K562 (cell line): ENCODE data around the gene FOS. TPM values are rescaled to one million over a fixed set of nuclear protein-coding genes. Genes with fewer than 3 reads are reported as not detected.
A peak's percentile ranks its signal among the peaks of the same experiment; 100 is the strongest.
"Not testable (repeated sequence)": the region's sequence is repeated elsewhere in the genome, so short reads cannot be mapped to it uniquely, and the experiment has no call there.

Source experiments
- ATAC-seq: fragments of 200-7000 bp; cut with Tn5 transposase; 3 replicates; pipeline ENCODE4 v1.9.1; 2020; ENCODE audit warnings: moderate library complexity
- BruUV-seq: library from RNA; stranded (reverse); fragments of 400-500 nt; replicated peaks from 2 replicates; lab custom pipeline; 2021; lab: Mats Ljungman, UMichigan
- CTCF ChIA-PET: fragments of 300-600 bp; formaldehyde crosslinking; extraction: SDS; loops from one replicate; lab custom pipeline; 2021; ENCODE audit warnings: low intra/inter-chr PET ratio; lab: Yijun Ruan, JAX
- POLR2A ChIA-PET: fragments of 300-600, 350-650 bp; sonication (Branson Sonifier 250); formaldehyde crosslinking; extraction: SDS; loops from one replicate; lab custom pipeline; 2021; ENCODE audit warnings: antibody characterized with exemption, inconsistent platforms; lab: Yijun Ruan, JAX
- DNase-seq, 4 experiments: peaks; one replicate each; pipeline versions ENCODE4 v3.0.0 to v3.0.0-alpha.2; 2011 to 2018; ENCODE audit warnings: low spot score in 3 of 4, mixed read lengths in 3 of 4; ENCODE audit errors: extremely low read depth in 1 of 4
- FAIRE-seq: peaks from 2 replicates; lab custom pipeline; 2011; peaks lifted over from hg19 to GRCh38; lab: Jason Lieb, UNC
- H2AFZ ChIP-seq: 2 replicates; pipeline ENCODE4 v1.6.0; 2011; ENCODE audit warnings: low read depth, low read length, control low read depth, inconsistent platforms
- H3K27ac ChIP-seq: fragments of 200-600 bp; 3 replicates; pipeline ENCODE4 v1.8.0; 2011; ENCODE audit warnings: low read depth, mild to moderate bottlenecking, control low read depth, inconsistent platforms, low read length, moderate library complexity, mixed read lengths; ENCODE audit errors: extremely low read depth
- H3K27me3 ChIP-seq, 2 experiments: fragments of 300-600 bp in 1 of 2; 2 replicates in 1 of 2; 3 replicates in 1 of 2; pipeline versions ENCODE4 v1.6.0 to v1.8.0; 2011; ENCODE audit warnings: inconsistent platforms in 2 of 2, low read length in 2 of 2, mild to moderate bottlenecking in 1 of 2, mixed read lengths in 1 of 2, moderate library complexity in 1 of 2; ENCODE audit not compliant: control insufficient read depth in 2 of 2, insufficient read depth in 2 of 2
- H3K36me3 ChIP-seq: fragments of 300-600 bp; 3 replicates; pipeline ENCODE4 v1.8.0; 2011; ENCODE audit warnings: mild to moderate bottlenecking, low read length, inconsistent platforms; ENCODE audit not compliant: control insufficient read depth, insufficient read depth
- H3K4me1 ChIP-seq, 2 experiments: fragments of 200-600 bp in 1 of 2; replicated peaks in 1 of 2; 2 replicates in 1 of 2; 3 replicates in 1 of 2; pipeline versions ENCODE4 v1.5.1 to v1.8.0; 2011; ENCODE audit warnings: inconsistent platforms in 2 of 2, low read length in 2 of 2, mild to moderate bottlenecking in 1 of 2, mixed read lengths in 1 of 2, moderate library complexity in 1 of 2; ENCODE audit not compliant: control insufficient read depth in 2 of 2, insufficient read depth in 2 of 2
- H3K4me2 ChIP-seq: 2 replicates; pipeline ENCODE4 v1.6.1; 2011; ENCODE audit warnings: low read length, control low read depth, inconsistent platforms, mixed read lengths; ENCODE audit not compliant: insufficient read depth
- H3K4me3 ChIP-seq: fragments of 200-600 bp; sonication (generic), shearing (Covaris generic); 2 replicates; pipeline ENCODE4 v1.5.1; 2016; ENCODE audit warnings: control low read depth, inconsistent platforms
- H3K79me2 ChIP-seq: fragments of 200-600 bp; 3 replicates; pipeline ENCODE4 v1.8.0; 2011; ENCODE audit warnings: low read length, inconsistent platforms; ENCODE audit not compliant: control insufficient read depth, insufficient read depth
- H3K9ac ChIP-seq, 2 experiments: 2 replicates each; pipeline versions ENCODE4 v1.6.0 to v1.6.1; 2011; ENCODE audit warnings: low read depth in 2 of 2, low read length in 2 of 2, control low read depth in 1 of 2, inconsistent platforms in 1 of 2, mild to moderate bottlenecking in 1 of 2, mixed read lengths in 1 of 2; ENCODE audit not compliant: insufficient read depth in 1 of 2
- H3K9me1 ChIP-seq: one replicate; pipeline ENCODE4 v1.6.0; 2011; ENCODE audit warnings: inconsistent platforms, mild to moderate bottlenecking, low read length, moderate library complexity; ENCODE audit not compliant: control insufficient read depth, insufficient read depth
- H3K9me3 ChIP-seq: replicated peaks from 2 replicates; pipeline ENCODE4 v1.5.1; 2011; ENCODE audit warnings: low read depth, low read length, inconsistent platforms; ENCODE audit not compliant: control insufficient read depth, insufficient read depth
- H4K20me1 ChIP-seq: replicated peaks from 2 replicates; pipeline ENCODE4 v1.6.1; 2011; ENCODE audit warnings: low read length, inconsistent platforms, mixed read lengths; ENCODE audit not compliant: control insufficient read depth, insufficient read depth
- ADNP ChIP-seq: fragments of 200-800 bp; sonication (Bioruptor generic); IDR thresholded peaks from 2 replicates; pipeline ENCODE4 v1.6.1; 2016; ENCODE audit warnings: missing genetic modification characterization, missing compliant biosample characterization
- CEBPB ChIP-seq: fragments of 450-650 bp; IDR thresholded peaks from 2 replicates; pipeline ENCODE4 v1.6.1; 2016; ENCODE audit warnings: missing genetic modification characterization, missing compliant biosample characterization
- CEBPG ChIP-seq, 3 experiments: fragments of 200-800 bp in 1 of 3; sonication (Bioruptor generic) in 1 of 3; sonication (generic) in 1 of 3; formaldehyde crosslinking in 1 of 3; IDR thresholded peaks in 2 of 3; conservative IDR thresholded peaks in 1 of 3; 2 replicates each; pipeline versions ENCODE4 v1.6.1 to v1.8.0; 2016 to 2022; ENCODE audit warnings: missing compliant biosample characterization in 2 of 3, missing genetic modification characterization in 2 of 3, mild to moderate bottlenecking in 1 of 3, missing genetic modification reagents in 1 of 3
- PML ChIP-seq: IDR thresholded peaks from 2 replicates; pipeline ENCODE4 v1.6.1; 2012; ENCODE audit warnings: low read length, inconsistent platforms
- POLR2A ChIP-seq: fragments of 450-650 bp; conservative IDR thresholded peaks from 2 replicates; pipeline ENCODE4 v1.6.1; 2016
- POLR2AphosphoS5 ChIP-seq: IDR thresholded peaks from 2 replicates; pipeline ENCODE4 v1.6.1; 2011; ENCODE audit warnings: mild to moderate bottlenecking, low read depth, low read length, moderate library complexity; ENCODE audit not compliant: control insufficient read depth, insufficient read depth
- SIN3A ChIP-seq, 2 experiments: fragments of 150-350 bp in 1 of 2; IDR thresholded peaks; 2 replicates each; pipeline ENCODE4 v1.6.1; 2011 to 2016; ENCODE audit warnings: borderline replicate concordance in 2 of 2, low read depth in 2 of 2, low read length in 2 of 2, mild to moderate bottlenecking in 2 of 2, moderate library complexity in 2 of 2; ENCODE audit not compliant: control insufficient read depth in 1 of 2
- ZFX ChIP-seq: sonication (generic); formaldehyde crosslinking; IDR thresholded peaks from 2 replicates; pipeline ENCODE4 v1.8.0; 2022; ENCODE audit warnings: mild to moderate bottlenecking, missing genetic modification reagents, moderate library complexity
- WGBS: fragments of 100-300 bp; shearing (Covaris generic); methylation state at CpG from one replicate; pipeline ENCODE4 v1.1.6; 2016; ENCODE audit warnings: low coverage, mixed read lengths; ENCODE audit not compliant: insufficient coverage; ENCODE audit errors: missing lambda C conversion rate; 5-methylcytosine and 5-hydroxymethylcytosine counted together
- in situ Hi-C: fragments of 300-500 bp; cut with MboI; formaldehyde crosslinking; loops from 4 replicates; pipeline ENCODE4 v1.15.0; 2018; ENCODE audit warnings: inconsistent platforms, mixed read lengths
- intact Hi-C: fragments of 100-400 bp; cut with micrococcal nuclease; formaldehyde crosslinking; loops from 2 replicates; pipeline ENCODE4 v1.14.2; 2022
- polyA plus RNA-seq, 8 experiments: library from polyadenylated mRNA; depleted of rRNA in 4 of 8; stranded (reverse) in 5 of 8; unstranded in 3 of 8; fragments of >200 nt; fragmentation: Nextera tagmentation in 2 of 8; fragmentation: Illumina TruSeq in 1 of 8; extraction: Ambion mirVana in 2 of 8; extraction: Trizol in 1 of 8; gene quantifications; 2 replicates each; pipeline versions ENCODE4 v1.2.1 to v1.2.3, GENCODE V29; 2011 to 2014; ENCODE audit warnings: inconsistent platforms in 1 of 8, missing spikeins in 1 of 8
- total RNA-seq, 7 experiments: library from RNA; depleted of rRNA in 6 of 7; stranded (reverse); fragments of >200 nt in 6 of 7; fragmentation: Illumina TruSeq in 2 of 7; extraction: Trizol in 2 of 7; gene quantifications; 2 replicates each; pipeline versions ENCODE4 v1.2.1 to v1.2.3, GENCODE V29; 2011 to 2021; ENCODE audit warnings: low replicate concordance in 1 of 7
- TF ChIP-seq, protein P1 (sequence below): fragments of 450-650 bp; formaldehyde crosslinking; conservative IDR thresholded peaks from 2 replicates; pipeline ENCODE4 v1.4.0; 2022; ENCODE audit warnings: mild to moderate bottlenecking, missing genetic modification characterization

Gene FOS
- total and polyA plus RNA-seq, 9 of the 15 experiments (the other 6 are each of a cell fraction or from before 2014, with no cell fraction given): 0.54 to 13.8 (median 8.9) TPM

DNA sequence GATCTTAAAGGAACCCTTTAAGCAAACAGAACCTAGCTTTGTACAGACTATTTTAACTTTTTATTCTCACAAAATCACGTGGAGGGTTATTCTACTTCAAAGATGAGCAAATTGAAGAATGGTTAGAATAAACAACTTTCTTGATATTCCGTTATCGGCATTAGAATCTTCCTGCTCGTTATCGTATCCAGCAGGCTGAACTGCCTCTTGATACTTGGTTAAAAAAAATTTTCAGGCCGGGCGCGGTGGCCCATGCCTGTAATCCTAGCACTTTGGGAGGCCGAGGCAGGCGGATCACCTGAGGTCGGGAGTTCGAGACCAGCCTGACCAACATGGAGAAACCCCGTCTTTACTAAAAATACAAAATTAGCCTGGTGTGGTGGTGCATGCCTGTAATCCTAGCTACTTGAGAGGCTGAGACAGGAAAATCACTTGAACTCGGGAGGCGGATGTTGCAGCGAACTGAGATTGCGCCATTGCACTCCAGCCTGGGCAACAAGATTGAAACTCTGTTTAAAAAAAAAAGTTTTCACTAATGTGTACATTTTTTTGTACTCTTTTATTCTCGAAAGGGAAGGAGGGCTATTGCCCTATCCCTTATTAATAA, 4.0 kb downstream of the FOS start:
- BruUV-seq; DNase-seq; ATAC-seq; H2AFZ ChIP-seq; H3K4me3 ChIP-seq; FAIRE-seq; H3K79me2 ChIP-seq; H3K9me3 ChIP-seq; H3K27ac ChIP-seq; H3K9me1 ChIP-seq; CTCF ChIA-PET; intact Hi-C loops; in situ Hi-C loops; H3K27me3 ChIP-seq; H3K4me2 ChIP-seq; TF ChIP-seq CEBPG (CRISPR knock-in tag; IDR thresholded peaks at IDR 0.05): not testable (repeated sequence)
- POLR2A ChIA-PET: interaction anchor here (0.6 to 3.5 kb wide), 5 partner anchors 8 to 423 kb away, joined by 3 to 24 read pairs (median 3); partner anchors contain the start of gene ZC2HC1C
- Histone ChIP-seq H3K4me1 (peaks cover 29 to 31% of the 10 kb centered on the region in 2 experiments), H3K9ac (peak overlapping the region in 1 of 2 experiments; percentile 33; a peak in 1 of 4 replicates), H4K20me1 (peaks cover 10% of the 10 kb centered on the region; the same call in 1 of the 2 replicates), H3K36me3 (peaks cover 18% of the 10 kb centered on the region; the same call in 2 of the 3 replicates)
- peak; percentile 51; the same call in 1 of the 2 replicates for TF ChIP-seq POLR2A
- peak in 1 of 2 experiments; percentile 46; a peak in 1 of 4 replicates for TF ChIP-seq SIN3A (IDR thresholded peaks at IDR 0.05; ENCODE audit: borderline replicate concordance in 2 of 2, control insufficient read depth in 1 of 2, low read depth in 2 of 2, low read length in 2 of 2)
- 0 out of 2 replicates have a peak, but pooled peaks have one; percentile 12 for TF ChIP-seq ZFX (CRISPR knock-in tag)
- peak; percentile 61; the same call in 1 of the 2 replicates for TF ChIP-seq ADNP (tag)
- 0 out of 2 replicates have a peak, but pooled peaks have one; percentile 3 for TF ChIP-seq PML
- peak; percentile 29; the same call in 1 of the 2 replicates for TF ChIP-seq POLR2AphosphoS5
- TF ChIP-seq, protein P1, sequence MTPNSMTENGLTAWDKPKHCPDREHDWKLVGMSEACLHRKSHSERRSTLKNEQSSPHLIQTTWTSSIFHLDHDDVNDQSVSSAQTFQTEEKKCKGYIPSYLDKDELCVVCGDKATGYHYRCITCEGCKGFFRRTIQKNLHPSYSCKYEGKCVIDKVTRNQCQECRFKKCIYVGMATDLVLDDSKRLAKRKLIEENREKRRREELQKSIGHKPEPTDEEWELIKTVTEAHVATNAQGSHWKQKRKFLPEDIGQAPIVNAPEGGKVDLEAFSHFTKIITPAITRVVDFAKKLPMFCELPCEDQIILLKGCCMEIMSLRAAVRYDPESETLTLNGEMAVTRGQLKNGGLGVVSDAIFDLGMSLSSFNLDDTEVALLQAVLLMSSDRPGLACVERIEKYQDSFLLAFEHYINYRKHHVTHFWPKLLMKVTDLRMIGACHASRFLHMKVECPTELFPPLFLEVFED (CRISPR knock-in tag): 0 out of 2 replicates have a peak, but pooled peaks have one; percentile 46
- peak; percentile 55; the same call in 1 of the 2 replicates for TF ChIP-seq CEBPB (tag)
- TF ChIP-seq CEBPG (tag; conservative IDR thresholded peaks at IDR 0.05 in 1 of 2, IDR thresholded peaks at IDR 0.05 in 1 of 2): peak in 1 of 2 experiments; percentile 39; a peak in 1 of 4 replicates
- 58% methylated on average over 16 of the region's 18 CpGs for WGBS
